PC-9 (cell line): ENCODE data around the gene ZWILCH. TPM values are rescaled to one million over a fixed set of nuclear protein-coding genes. Genes with fewer than 3 reads are reported as not detected.

ENCODE experiments used
- BruUV-seq: library from RNA; stranded (reverse); fragments of 400-500 nt; replicated peaks from 2 replicates; lab custom pipeline; 2021; lab: Mats Ljungman, UMichigan
- CTCF ChIA-PET: fragments of 300-600 bp; sonication (Branson Sonifier 250); formaldehyde crosslinking; loops from one replicate; lab custom pipeline; 2022; ENCODE audit warnings: antibody characterized with exemption; lab: Charles Lee
- POLR2A ChIA-PET: fragments of 300-600 bp; sonication (Branson Sonifier 250); formaldehyde crosslinking; loops from one replicate; lab custom pipeline; 2022; ENCODE audit warnings: antibody characterized with exemption; ENCODE audit not compliant: unreplicated experiment; lab: Charles Lee
- DNase-seq, 2 experiments: peaks; one replicate each; pipeline versions ENCODE4 v3.0.0 to v3.0.0-alpha.2; 2015 to 2022; ENCODE audit warnings: mixed read lengths in 1 of 2
- H2AFZ ChIP-seq: fragments of 200-600 bp; sonication (generic); 2 replicates; pipeline ENCODE4 v1.8.1; 2017; ENCODE audit warnings: antibody characterized with exemption
- H3F3A ChIP-seq: fragments of 200-600 bp; sonication (generic); 2 replicates; pipeline ENCODE4 v1.8.1; 2017; ENCODE audit warnings: antibody characterized with exemption, mild to moderate bottlenecking, low read depth; ENCODE audit not compliant: insufficient read depth
- H3K27ac ChIP-seq: fragments of 200-600 bp; sonication (generic); 2 replicates; pipeline ENCODE4 v1.6.1; 2016; ENCODE audit warnings: mixed run types
- H3K27me3 ChIP-seq: fragments of 200-600 bp; sonication (generic); 2 replicates; pipeline ENCODE4 v1.6.1; 2016; ENCODE audit warnings: low read depth, mixed run types; ENCODE audit not compliant: insufficient read depth
- H3K36me3 ChIP-seq: fragments of 200-600 bp; sonication (generic); 2 replicates; pipeline ENCODE4 v1.6.1; 2016; ENCODE audit warnings: low read depth, mixed run types
- H3K4me1 ChIP-seq: fragments of 200-600 bp; sonication (generic); replicated peaks from 2 replicates; pipeline ENCODE4 v1.6.1; 2016; ENCODE audit warnings: mixed run types; ENCODE audit not compliant: insufficient read depth
- H3K4me2 ChIP-seq: fragments of 200-600 bp; sonication (generic); 2 replicates; pipeline ENCODE4 v1.6.1; 2017; ENCODE audit warnings: mixed run types
- H3K4me3 ChIP-seq: fragments of 200-600 bp; sonication (generic); 2 replicates; pipeline ENCODE4 v1.6.1; 2016; ENCODE audit warnings: mixed run types
- H3K79me2 ChIP-seq: fragments of 200-600 bp; sonication (generic); 2 replicates; pipeline ENCODE4 v1.6.1; 2017; ENCODE audit warnings: low read depth, mixed run types
- H3K9me2 ChIP-seq: fragments of 200-600 bp; sonication (generic); 2 replicates; pipeline ENCODE4 v1.8.1; 2017; ENCODE audit warnings: mild to moderate bottlenecking; ENCODE audit not compliant: insufficient read depth
- H3K9me3 ChIP-seq: fragments of 200-600 bp; sonication (generic); 2 replicates; pipeline ENCODE4 v1.8.1; 2016; ENCODE audit warnings: low read depth; ENCODE audit not compliant: insufficient read depth
- H4K20me1 ChIP-seq: fragments of 200-600 bp; sonication (generic); 2 replicates; pipeline ENCODE4 v1.8.1; 2017; ENCODE audit not compliant: insufficient read depth
- CTCF ChIP-seq: fragments of 200-600 bp; sonication (generic); conservative IDR thresholded peaks from 2 replicates; pipeline ENCODE4 v1.6.1; 2017; ENCODE audit warnings: mixed run types, antibody characterized with exemption, mild to moderate bottlenecking, moderate library complexity
- EZH2 ChIP-seq: fragments of 200-600 bp; sonication (generic); IDR thresholded peaks from 2 replicates; pipeline ENCODE4 v1.8.0; 2017; ENCODE audit warnings: antibody characterized with exemption, low read depth
- intact Hi-C: fragments of 100-400 bp; cut with micrococcal nuclease; formaldehyde crosslinking; loops from one replicate; pipeline ENCODE4 v1.10.0; 2022; ENCODE audit not compliant: unreplicated experiment
- microRNA-seq: library from miRNA; unstranded; fragments of <30 nt; microRNA quantifications from one replicate; pipeline ENCODE4 v1.2.0, GENCODE V29; 2021; ENCODE audit warnings: borderline number of aligned reads, borderline replicate concordance
- total RNA-seq: library from RNA; stranded (reverse); gene quantifications from 2 replicates; pipeline ENCODE4 v1.2.3, GENCODE V29; 2021

The ZWILCH gene
- total RNA-seq, 1 experiment from 2014 or later = 26.3 TPM

GRCh38 chr15:66595931-66596545 is 90.9 kb downstream of the ZWILCH start:
- H3K9me3 ChIP-seq = no peaks in the 10 kb centered on the region
- no peak overlapping the region for H3K4me3 ChIP-seq
- no peaks in the 10 kb centered on the region for H3K27me3 ChIP-seq
- H3K9me2 ChIP-seq = no peaks in the 10 kb centered on the region
- H3K79me2 ChIP-seq = no peaks in the 10 kb centered on the region
- no peak overlapping the region for H3K4me2 ChIP-seq
- H3K27ac ChIP-seq = no peak overlapping the region
- DNase-seq = peak in 1 of 2 experiments; percentile 36
- BruUV-seq = no TSS peak
- ChIA-PET POLR2A (no interaction called here), CTCF (no interaction called here)
- H3K36me3 ChIP-seq = no peaks in the 10 kb centered on the region
- intact Hi-C loops = no loop called here
- no peaks in the 10 kb centered on the region for H4K20me1 ChIP-seq
- no peaks in the 10 kb centered on the region for H3K4me1 ChIP-seq
- TF ChIP-seq CTCF = no peak
- TF ChIP-seq EZH2 = no peak
- H2AFZ ChIP-seq = no peak overlapping the region
- H3F3A ChIP-seq = no peaks in the 10 kb centered on the region

- ChIA-PET CTCF (interaction anchor here (0.6 kb wide), 1 partner anchor 253 kb away, joined by 3 read pairs; no protein-coding TSS in a partner anchor), POLR2A (no interaction called here)
- Histone ChIP-seq H3K27me3 (no peaks in the 10 kb centered on the region), H3K27ac (no peak overlapping the region), H3K9me3 (no peaks in the 10 kb centered on the region), H4K20me1 (no peaks in the 10 kb centered on the region), H3K79me2 (no peaks in the 10 kb centered on the region), H3K4me3 (no peak overlapping the region), H3K4me1 (no peaks in the 10 kb centered on the region), H3K36me3 (no peaks in the 10 kb centered on the region), H3K9me2 (no peaks in the 10 kb centered on the region), H3K4me2 (no peak overlapping the region), H2AFZ (no peak overlapping the region), H3F3A (no peaks in the 10 kb centered on the region)
- TF ChIP-seq EZH2 (no peak), CTCF (no peak)
- BruUV-seq = no TSS peak
- no peak for DNase-seq
- intact Hi-C loops = no loop called here
Observed at GRCh38 chr15:66598095-66598815, 93.1 kb downstream of the ZWILCH start.

Small RNAs within 50 kb of the gene (microRNA-seq; reads per million reads assigned to microRNA genes)
- not detected for gene MIR4512

Other genes starting within 250 kb of the ZWILCH start
- gene DIS3L, start 211.8 kb upstream of the ZWILCH start, total RNA-seq = 27.7 and 31.2 TPM in 2 replicates
- gene TIPIN, start 148.6 kb upstream of the ZWILCH start, total RNA-seq = 12.9 and 13.1 TPM in 2 replicates
- gene MAP2K1, start 118.4 kb upstream of the ZWILCH start, total RNA-seq = 78.6 and 95.5 TPM in 2 replicates
- gene SNAPC5, start 7.6 kb upstream of the ZWILCH start, total RNA-seq = 15.8 and 17.9 TPM in 2 replicates
- gene RPL4, start 471 bp upstream of the ZWILCH start, total RNA-seq = 1,859 and 2,320 TPM in 2 replicates
- not detected in 2 replicates for gene LCTL, start 60.7 kb downstream of the ZWILCH start, total RNA-seq
- gene SMAD6, start 196.9 kb downstream of the ZWILCH start, total RNA-seq = 7.1 and 10.6 TPM in 2 replicates